ENCODE results near the gene GPC6.

GRCh38 chr13:93262729-93263345 lies 36.2 kb downstream of the GPC6 start:
- TF ChIP-seq CTCF (IDR thresholded peaks at IDR 0.05) (no peak), EZH2 (IDR thresholded peaks at IDR 0.05; ENCODE audit: borderline replicate concordance, insufficient read depth, low read depth, low read length, poor library complexity, severe bottlenecking) (no peak)

All from B cell (primary cell).